Measurements from ENCODE around the gene STXBP6. TPM values are rescaled to one million over a fixed set of nuclear protein-coding genes. Genes with fewer than 3 reads are reported as not detected.

The STXBP6 gene
- total and polyA plus RNA-seq, 10 of the 15 experiments (the other 5 are each of a cell fraction or from before 2014, with no cell fraction given): 1.2 to 47.3 (median 1.9) TPM

DNA sequence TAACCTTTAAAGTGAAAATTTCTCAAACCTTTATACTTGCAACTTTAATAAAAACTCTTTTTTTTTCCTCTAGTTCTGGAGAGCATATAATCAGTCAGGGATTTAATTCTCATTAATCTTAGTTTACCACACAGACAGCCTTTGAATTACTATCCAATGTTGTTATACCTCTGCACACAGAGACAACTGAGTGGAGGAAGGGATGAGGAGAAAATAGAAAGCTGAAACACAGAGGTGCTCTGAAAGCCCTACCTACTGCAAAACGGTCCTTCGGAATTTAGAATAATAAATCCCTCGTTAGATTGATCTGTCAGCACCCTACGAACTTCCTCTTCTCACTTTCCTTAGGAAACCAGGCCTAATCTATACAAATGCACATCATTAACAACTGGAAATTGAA lies 122.1 kb downstream of the STXBP6 start:
- SMC1A ChIA-PET (ENCODE audit: uncharacterized antibody, unreplicated experiment): interaction anchor here (0.6 to 7.3 kb wide), 15 partner anchors 12 to 121 kb away, joined by 3 to 84 read pairs (median 5); no protein-coding TSS in a partner anchor
- no peaks in the 10 kb centered on the region; a peak in 1 of 4 replicates for H3K36me3 ChIP-seq (ENCODE audit: control insufficient read depth in 2 of 2, insufficient read depth in 2 of 2, low read length in 1 of 2)
- H3K27me3 ChIP-seq (replicated peaks in 1 of 2; ENCODE audit: control insufficient read depth in 2 of 2, insufficient read depth in 2 of 2, low read length in 1 of 2): no peaks in the 10 kb centered on the region
- H3K9me3 ChIP-seq (replicated peaks; ENCODE audit: control insufficient read depth, insufficient read depth, low read length): no peaks in the 10 kb centered on the region
- intact Hi-C loops (cut with micrococcal nuclease; ENCODE audit: unreplicated experiment) (no loop called here), in situ Hi-C loops (cut with MboI) (no loop called here)
- no peaks in the 10 kb centered on the region for H3K4me1 ChIP-seq (ENCODE audit: control insufficient read depth, insufficient read depth, low read length)
- TF ChIP-seq ZNF274 (IDR thresholded peaks at IDR 0.05; ENCODE audit: insufficient read depth, insufficient read length) (no peak), EZH2 (IDR thresholded peaks at IDR 0.05; ENCODE audit: borderline replicate concordance, control insufficient read depth, low read depth, low read length) (no peak), BCL11A (IDR thresholded peaks at IDR 0.05; ENCODE audit: low read depth, low read length) (no peak)
- no peak overlapping the region for H3K4me3 ChIP-seq
- no peak overlapping the region for H3K27ac ChIP-seq (ENCODE audit: control insufficient read depth, insufficient read depth)
- no peak overlapping the region for H3K4me2 ChIP-seq (ENCODE audit: control insufficient read depth, insufficient read depth)
- FAIRE-seq (no peak), ATAC-seq (peak; percentile 13; the same call in 2 of the 3 replicates), DNase-seq (ENCODE audit: low read depth, low spot score) (no peak)
- CTCF ChIA-PET: interaction anchor here (1.1 to 6.9 kb wide), 2 partner anchors 11 to 14 kb away, joined by 3 to 37 read pairs; no protein-coding TSS in a partner anchor
- BruUV-seq (replicated peaks): no TSS peak
- H4K20me1 ChIP-seq (ENCODE audit: control insufficient read depth, insufficient read depth): no peaks in the 10 kb centered on the region
- no peak overlapping the region for H2AFZ ChIP-seq (ENCODE audit: control insufficient read depth, low read depth, low read length)
- H3K9ac ChIP-seq (ENCODE audit: control insufficient read depth, insufficient read depth, low read length): no peak overlapping the region
- POLR2A ChIA-PET: no interaction called here
- 0% methylated on average over 4 of the region's 4 CpGs for WGBS (ENCODE audit: insufficient coverage, insufficient replicate concordance, low lambda C conversion rate, missing lambda C conversion rate)
- H3K79me2 ChIP-seq (ENCODE audit: control insufficient read depth, insufficient read depth, low read length): no peaks in the 10 kb centered on the region
- RAD21 ChIA-PET (ENCODE audit: unreplicated experiment): interaction anchor here (1.0 to 5.0 kb wide), 8 partner anchors 12 to 122 kb away, joined by 3 to 35 read pairs (median 4); no protein-coding TSS in a partner anchor

DNA sequence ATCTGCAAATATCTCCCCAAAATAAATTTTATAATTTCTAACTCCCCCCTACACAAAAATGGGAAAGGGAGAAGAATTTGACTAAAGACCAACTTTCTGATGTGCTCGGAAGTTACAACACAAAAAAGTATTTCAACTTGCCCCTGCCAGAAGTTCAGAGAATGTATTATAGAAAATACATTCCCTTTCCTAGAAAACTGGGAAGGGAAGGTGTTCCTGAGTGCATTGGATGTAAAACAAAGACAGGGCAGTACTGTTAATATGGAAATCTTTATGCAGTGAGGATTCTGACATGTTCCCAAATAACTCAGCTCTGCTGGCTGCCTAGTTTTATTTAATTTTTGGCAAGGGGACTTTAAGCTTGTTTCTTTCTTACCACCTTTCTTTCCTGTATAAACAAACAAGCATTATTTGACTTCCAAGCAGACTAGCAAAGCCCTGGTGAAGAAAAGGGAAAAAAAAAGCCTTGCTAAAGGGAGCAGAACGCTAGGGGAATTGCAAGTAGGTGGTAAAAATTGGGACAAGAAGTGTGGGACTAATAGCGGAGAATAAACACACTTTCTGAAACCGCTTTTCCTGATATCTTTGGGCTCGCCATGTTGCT lies 124.1 kb downstream of the STXBP6 start:
- H3K27me3 ChIP-seq (replicated peaks in 1 of 2; ENCODE audit: control insufficient read depth in 2 of 2, insufficient read depth in 2 of 2, low read length in 1 of 2): no peaks in the 10 kb centered on the region
- H3K36me3 ChIP-seq (ENCODE audit: control insufficient read depth in 2 of 2, insufficient read depth in 2 of 2, low read length in 1 of 2): no peaks in the 10 kb centered on the region
- no peaks in the 10 kb centered on the region for H3K4me1 ChIP-seq (ENCODE audit: control insufficient read depth, insufficient read depth, low read length)
- WGBS (ENCODE audit: insufficient coverage, insufficient replicate concordance, low lambda C conversion rate, missing lambda C conversion rate): 21% methylated on average over 5 of the region's 5 CpGs
- H3K9me3 ChIP-seq (replicated peaks; ENCODE audit: control insufficient read depth, insufficient read depth, low read length): no peaks in the 10 kb centered on the region
- in situ Hi-C loops (cut with MboI) (no loop called here), intact Hi-C loops (cut with micrococcal nuclease; ENCODE audit: unreplicated experiment) (no loop called here)
- ChIA-PET POLR2A (interaction anchor here (1.0 to 2.8 kb wide), 4 partner anchors 13 to 44 kb away, joined by 3 to 14 read pairs (median 6); no protein-coding TSS in a partner anchor), SMC1A (ENCODE audit: uncharacterized antibody, unreplicated experiment) (interaction anchor here (0.8 to 7.3 kb wide), 18 partner anchors 9 to 120 kb away, joined by 3 to 84 read pairs (median 7); no protein-coding TSS in a partner anchor), RAD21 (ENCODE audit: unreplicated experiment) (interaction anchor here (1.1 to 5.0 kb wide), 11 partner anchors 11 to 120 kb away, joined by 3 to 35 read pairs (median 8); no protein-coding TSS in a partner anchor), CTCF (interaction anchor here (0.5 to 6.9 kb wide), 16 partner anchors 11 to 216 kb away, joined by 3 to 37 read pairs (median 4); no protein-coding TSS in a partner anchor)
- no peak overlapping the region for H3K27ac ChIP-seq (ENCODE audit: control insufficient read depth, insufficient read depth)
- H3K79me2 ChIP-seq (ENCODE audit: control insufficient read depth, insufficient read depth, low read length): no peaks in the 10 kb centered on the region
- FAIRE-seq (no peak), DNase-seq (ENCODE audit: low read depth, low spot score) (no peak), ATAC-seq (no peak)
- no peak overlapping the region for H3K9ac ChIP-seq (ENCODE audit: control insufficient read depth, insufficient read depth, low read length)
- no peak overlapping the region for H3K4me2 ChIP-seq (ENCODE audit: control insufficient read depth, insufficient read depth)
- no peak overlapping the region for H2AFZ ChIP-seq (ENCODE audit: control insufficient read depth, low read depth, low read length)
- BruUV-seq (replicated peaks): no TSS peak
- H4K20me1 ChIP-seq (ENCODE audit: control insufficient read depth, insufficient read depth): no peaks in the 10 kb centered on the region
- H3K4me3 ChIP-seq: no peak overlapping the region
- TF ChIP-seq NR2C1 (IDR thresholded peaks at IDR 0.05): no peak
- no peak for TF ChIP-seq TCF7 (IDR thresholded peaks at IDR 0.05; ENCODE audit: borderline replicate concordance)
- no peak for TF ChIP-seq EP300 (IDR thresholded peaks at IDR 0.05; ENCODE audit: borderline replicate concordance in 1 of 2, control insufficient read depth in 1 of 2, low read depth in 2 of 2, low read length in 2 of 2)
- no peak for TF ChIP-seq SP1 (IDR thresholded peaks at IDR 0.05; ENCODE audit: low read depth, low read length)
- TF ChIP-seq ZNF207 (IDR thresholded peaks at IDR 0.05; ENCODE audit: borderline replicate concordance): no peak
- TF ChIP-seq, protein P1, sequence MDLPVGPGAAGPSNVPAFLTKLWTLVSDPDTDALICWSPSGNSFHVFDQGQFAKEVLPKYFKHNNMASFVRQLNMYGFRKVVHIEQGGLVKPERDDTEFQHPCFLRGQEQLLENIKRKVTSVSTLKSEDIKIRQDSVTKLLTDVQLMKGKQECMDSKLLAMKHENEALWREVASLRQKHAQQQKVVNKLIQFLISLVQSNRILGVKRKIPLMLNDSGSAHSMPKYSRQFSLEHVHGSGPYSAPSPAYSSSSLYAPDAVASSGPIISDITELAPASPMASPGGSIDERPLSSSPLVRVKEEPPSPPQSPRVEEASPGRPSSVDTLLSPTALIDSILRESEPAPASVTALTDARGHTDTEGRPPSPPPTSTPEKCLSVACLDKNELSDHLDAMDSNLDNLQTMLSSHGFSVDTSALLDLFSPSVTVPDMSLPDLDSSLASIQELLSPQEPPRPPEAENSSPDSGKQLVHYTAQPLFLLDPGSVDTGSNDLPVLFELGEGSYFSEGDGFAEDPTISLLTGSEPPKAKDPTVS (IDR thresholded peaks at IDR 0.05; ENCODE audit: low read depth, low read length): no peak
- TF ChIP-seq, protein P2, sequence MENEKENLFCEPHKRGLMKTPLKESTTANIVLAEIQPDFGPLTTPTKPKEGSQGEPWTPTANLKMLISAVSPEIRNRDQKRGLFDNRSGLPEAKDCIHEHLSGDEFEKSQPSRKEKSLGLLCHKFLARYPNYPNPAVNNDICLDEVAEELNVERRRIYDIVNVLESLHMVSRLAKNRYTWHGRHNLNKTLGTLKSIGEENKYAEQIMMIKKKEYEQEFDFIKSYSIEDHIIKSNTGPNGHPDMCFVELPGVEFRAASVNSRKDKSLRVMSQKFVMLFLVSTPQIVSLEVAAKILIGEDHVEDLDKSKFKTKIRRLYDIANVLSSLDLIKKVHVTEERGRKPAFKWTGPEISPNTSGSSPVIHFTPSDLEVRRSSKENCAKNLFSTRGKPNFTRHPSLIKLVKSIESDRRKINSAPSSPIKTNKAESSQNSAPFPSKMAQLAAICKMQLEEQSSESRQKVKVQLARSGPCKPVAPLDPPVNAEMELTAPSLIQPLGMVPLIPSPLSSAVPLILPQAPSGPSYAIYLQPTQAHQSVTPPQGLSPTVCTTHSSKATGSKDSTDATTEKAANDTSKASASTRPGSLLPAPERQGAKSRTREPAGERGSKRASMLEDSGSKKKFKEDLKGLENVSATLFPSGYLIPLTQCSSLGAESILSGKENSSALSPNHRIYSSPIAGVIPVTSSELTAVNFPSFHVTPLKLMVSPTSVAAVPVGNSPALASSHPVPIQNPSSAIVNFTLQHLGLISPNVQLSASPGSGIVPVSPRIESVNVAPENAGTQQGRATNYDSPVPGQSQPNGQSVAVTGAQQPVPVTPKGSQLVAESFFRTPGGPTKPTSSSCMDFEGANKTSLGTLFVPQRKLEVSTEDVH (IDR thresholded peaks at IDR 0.05; ENCODE audit: low read depth, partially characterized antibody): no peak
- TF ChIP-seq NBN (IDR thresholded peaks at IDR 0.05): no peak
- TF ChIP-seq NFIC (IDR thresholded peaks at IDR 0.05; ENCODE audit: low read depth, low read length): no peak
- no peak for TF ChIP-seq SMAD5 (IDR thresholded peaks at IDR 0.05; ENCODE audit: low read depth)
